Activated CD4-positive, alpha-beta T cell treated with anti-CD3 and anti-CD28 coated beads, Interleukin-2, amount 50 U/mL, for 16 hours (primary cell): ENCODE measurements around the gene CPNE4.

ENCODE experiments used
- DNase-seq: peaks from one replicate; pipeline ENCODE4 v3.0.0-alpha.2; 2020

Gene CPNE4

DNA sequence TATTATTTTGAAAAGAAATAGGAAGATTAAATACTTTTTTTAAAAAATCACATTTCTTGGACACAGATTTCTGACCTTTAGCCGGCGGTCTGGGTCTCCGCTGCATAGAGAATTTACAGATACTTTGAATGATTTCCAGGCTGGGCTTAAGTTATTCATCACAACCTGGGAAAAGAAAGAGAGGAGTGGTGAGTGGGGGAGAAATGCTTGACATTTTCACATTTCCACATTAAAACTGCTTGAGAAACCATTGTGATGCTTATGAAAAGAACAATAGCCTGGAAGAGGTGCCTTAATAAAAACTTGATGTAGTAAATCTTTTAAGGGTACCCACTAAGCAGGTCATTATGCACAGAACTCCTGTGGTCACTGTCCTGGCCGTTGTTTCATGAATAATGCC is 365.2 kb downstream of the CPNE4 start:
- no peak for DNase-seq

DNA sequence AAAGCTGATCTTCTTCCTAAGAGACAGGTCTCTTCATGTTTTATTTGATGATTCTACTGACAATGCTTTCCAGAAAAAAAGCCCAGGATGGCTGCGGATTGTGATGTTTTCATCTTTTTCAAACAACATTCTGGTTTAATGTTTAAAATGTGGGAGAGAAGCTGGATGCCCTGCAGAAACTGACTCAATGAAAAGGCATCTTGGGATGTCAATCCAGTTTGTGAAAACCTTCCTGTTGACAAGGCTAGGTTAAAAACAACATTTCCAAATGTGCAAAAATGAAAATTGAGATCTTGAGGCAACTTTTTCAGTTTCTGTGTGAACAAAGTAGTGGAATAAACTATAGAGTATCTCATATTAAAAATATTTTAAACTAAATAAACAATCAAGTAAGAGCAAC is 376.0 kb downstream of the CPNE4 start:
- DNase-seq, result no peak

DNA sequence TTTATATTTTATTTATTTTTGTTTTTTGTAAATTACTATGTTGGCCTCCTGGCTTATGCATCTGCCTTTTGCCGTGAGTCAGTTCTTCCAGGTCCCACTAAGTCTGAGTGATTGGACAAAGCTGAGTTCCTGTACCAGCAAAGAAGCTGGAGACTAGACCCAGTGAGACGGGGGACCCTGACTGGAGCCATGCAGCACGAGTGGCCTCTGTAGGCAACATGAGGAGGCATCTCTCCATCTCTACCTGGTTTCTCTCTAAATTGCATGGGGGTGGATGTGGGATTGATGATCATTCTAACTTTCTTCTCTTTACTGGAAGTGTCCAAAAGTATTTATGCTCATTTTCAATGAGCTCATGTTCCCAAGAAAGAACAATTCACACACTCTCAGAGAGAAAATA is 376.7 kb downstream of the CPNE4 start:
- no peak for DNase-seq

DNA sequence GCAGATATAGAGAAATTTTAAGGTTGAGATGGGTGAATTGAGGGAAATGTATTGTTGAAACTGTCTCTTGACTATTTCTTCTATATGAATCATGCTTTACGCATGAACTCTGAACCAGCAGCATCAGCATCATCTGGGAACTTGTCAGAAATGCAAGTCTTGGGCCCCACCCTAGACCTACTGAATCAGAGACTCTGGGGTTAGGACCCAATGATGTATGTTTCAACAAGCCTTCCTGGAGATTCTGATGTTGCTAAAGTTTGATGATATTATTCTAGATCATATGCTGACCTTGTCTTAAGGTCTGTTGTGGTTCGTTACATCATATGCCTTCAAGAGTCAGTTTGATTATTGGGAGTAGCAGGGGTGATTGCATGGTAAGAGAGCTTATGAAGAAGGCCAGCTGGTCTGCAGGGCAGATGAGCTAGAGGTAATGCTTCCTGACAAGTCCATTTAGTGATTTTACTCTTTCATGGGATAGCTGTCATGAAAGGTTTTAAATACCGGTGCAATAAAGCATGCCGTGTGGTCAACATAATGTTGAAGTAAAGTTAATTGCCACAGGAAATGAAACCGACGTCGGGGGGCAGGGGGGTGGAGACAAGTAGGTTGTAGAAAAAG is 379.6 kb downstream of the CPNE4 start:
- no peak for DNase-seq

DNA sequence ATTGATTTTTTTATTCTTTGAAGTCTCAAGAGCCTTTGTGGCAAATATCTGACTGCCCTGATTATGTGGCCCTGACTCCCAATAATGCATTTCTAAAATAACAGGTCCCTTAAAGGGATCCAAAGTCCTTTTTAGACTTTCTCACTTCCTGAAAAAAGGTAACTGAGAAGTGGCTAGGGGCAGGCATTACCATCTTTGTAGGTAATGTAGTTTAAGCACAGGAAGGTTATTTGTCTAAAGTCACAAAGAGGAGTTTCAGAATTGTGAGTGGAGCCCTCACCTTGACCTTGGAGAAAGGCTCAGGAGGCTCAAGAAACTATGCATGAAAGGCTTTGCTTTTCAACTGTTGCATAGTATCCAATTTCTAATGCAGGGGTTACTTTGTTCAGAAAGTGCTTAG is 389.2 kb downstream of the CPNE4 start:
- DNase-seq, result no peak

DNA sequence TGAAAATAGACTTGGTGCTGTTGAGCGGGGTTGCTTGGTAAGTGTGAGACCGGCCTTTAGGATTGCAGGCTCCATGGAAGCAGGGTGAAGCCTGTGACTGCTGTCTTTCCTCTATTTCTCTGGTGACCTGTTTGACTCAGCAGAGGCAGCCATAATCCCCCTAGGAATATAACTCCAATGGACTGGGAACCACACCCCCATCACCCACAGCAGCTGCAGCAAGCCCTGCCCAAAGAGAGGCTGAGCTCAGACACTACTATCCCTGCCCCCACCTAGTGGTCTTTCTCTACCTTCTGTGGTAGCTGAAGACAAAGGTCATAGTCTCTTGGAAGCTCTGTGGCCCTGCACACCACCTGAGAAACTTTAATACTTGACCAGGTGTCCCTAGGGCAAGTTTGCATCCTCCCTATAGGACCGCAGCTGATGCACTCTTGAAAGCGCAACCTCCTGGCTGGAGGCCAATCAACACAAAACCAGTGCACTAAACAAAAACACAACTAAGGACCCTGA is 398.5 kb downstream of the CPNE4 start:
- no peak for DNase-seq

DNA sequence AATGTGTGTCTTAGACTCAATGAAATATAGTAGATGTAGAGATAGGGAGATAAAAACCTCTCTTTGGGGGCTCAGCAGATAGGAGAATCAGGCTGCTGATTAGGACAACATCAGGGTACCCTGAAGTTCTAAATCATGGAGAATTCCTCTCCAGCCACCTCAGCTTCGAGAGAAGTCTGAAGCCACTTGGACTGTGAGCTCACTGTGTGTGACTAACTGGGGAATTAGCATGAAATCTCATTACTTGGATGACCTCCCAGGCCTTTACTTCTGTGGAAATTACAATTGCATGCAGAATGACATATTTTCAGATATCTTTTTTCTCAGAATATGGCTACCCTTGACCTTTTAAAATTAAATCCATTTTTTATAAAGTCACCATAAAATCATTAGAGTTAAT is 404.0 kb downstream of the CPNE4 start:
- no peak for DNase-seq

DNA sequence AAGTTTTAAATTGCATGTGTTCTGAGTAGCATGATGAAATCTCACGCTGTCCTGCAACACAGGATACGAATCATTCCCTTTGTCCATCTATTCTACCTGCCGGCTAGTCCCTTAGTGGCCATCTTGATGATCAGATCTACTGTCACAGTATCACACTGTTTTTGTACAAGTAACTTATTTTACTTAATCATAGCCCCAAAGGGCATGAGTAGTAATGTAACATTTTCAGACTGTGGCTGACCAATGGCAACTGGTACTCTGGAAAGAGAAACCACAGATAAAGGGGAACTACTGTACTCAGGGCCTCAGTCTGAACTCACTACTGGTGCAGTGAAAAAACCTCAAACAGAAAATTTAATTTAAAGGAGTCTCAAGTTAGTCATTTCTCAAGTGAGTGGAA is 404.7 kb downstream of the CPNE4 start:
- DNase-seq, result no peak

DNA sequence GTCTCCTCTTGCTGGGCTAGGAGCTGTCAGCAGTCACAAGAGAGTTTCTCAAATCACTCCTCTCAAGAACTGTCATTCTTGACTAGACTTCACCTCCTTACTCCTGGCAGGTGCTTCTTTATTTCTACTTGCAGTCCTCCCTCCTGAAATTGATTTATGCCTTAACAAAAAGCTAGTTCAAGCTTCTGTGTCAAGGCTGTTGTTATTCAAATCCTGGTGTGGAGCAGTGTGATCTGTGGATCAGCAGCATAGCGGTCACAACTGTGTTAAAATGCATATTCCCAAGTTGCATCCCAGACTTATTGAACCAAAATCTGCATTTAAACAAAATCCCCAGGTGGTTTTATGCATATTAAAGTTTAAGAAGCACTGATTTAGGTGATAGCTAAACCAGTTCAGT is 411.4 kb downstream of the CPNE4 start:
- DNase-seq, result no peak

DNA sequence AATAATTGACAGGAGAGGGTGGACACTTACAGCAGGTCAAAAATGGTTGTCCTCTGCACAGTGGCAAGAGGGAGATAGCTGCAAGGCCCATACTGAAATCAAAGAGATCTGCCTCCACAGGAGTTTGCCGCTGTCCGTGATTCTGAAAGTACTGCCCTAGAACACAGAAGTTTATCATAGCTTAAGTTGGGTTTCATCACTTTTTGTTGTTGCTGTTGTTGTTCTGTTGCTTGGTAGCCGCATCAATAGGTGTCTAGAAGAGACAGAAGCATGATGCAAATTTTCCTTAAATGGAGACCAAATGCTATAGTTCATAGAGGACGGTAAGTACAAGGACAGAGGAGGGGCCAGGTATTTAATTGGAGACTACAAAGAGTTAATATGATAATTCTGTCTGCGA is 412.1 kb downstream of the CPNE4 start:
- no peak for DNase-seq

DNA sequence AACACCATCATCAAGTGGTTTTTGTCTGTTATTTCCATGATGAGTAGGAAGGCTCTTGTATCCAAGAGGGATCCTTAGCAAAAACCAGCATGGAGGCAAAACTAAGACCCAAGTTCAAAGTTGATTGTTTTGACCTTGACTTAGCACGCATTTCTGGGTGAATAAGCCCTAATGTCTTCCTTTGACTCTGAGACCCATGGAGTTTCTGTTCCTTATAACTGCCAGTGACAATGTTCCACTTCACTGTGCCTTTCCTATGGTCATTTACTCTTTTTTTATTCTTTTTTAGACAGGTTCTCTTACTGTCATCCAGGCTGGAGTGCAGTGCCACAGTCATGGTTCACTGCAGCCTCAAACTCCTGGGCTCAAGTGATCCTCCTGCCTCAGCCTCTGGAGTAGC is 413.8 kb downstream of the CPNE4 start:
- DNase-seq, result no peak

DNA sequence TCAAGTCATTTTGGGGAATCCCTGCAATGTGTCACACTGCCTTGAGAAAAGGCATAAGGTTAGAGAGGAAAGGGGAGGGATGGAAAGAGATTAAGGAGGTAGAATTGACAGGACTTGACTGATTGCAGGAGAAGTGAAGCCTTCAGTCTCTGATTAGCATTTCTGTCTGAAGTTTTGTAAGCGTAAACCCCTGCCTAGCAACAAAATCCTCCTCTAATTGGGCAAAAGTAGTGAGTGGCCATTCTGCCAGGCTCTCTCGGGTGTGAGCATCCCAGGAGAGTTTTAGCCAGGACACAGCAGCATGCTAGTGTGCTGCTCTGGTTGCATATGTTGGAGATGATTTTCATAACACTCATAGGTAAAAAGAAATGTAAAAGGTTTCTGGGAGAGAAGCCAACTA is 415.0 kb downstream of the CPNE4 start:
- no peak for DNase-seq

DNA sequence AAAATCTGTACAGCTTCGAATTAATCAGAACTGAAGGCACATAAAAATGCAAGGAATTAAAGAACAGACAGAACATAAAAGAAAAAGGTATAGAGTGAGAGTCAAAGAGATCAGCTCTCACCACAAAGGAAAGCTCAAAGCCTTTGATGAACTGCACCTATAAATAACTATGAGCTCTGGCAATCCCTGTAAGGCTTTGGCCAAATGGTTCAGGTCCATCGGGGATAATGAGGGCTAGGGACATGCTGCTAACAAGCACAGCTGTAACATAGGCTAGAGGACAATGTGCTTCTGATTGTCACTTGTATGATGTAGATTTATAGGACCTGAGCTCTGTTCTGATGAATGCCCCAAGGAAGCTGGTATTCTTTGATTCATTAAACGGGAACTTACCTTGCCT is 418.1 kb downstream of the CPNE4 start:
- DNase-seq, result no peak

DNA sequence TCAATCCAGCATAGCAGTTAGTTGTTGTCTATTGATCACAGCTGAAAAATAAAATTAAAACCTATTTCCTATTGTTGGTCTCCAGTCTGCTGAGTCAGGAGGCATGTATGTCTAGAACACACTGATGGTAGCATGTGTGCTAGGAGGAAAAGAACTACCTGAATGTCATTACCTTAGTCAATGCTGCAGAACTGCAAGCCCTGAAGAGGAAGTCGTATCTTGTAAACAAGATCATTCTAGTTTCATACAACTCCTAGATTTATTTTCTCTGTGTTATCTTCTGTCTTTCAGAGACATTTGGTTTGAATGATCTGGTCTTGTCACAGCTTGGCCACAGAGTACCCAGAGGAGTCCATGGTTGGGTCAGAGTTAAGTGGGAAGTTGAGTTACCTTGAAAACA is 422.1 kb downstream of the CPNE4 start:
- no peak for DNase-seq

DNA sequence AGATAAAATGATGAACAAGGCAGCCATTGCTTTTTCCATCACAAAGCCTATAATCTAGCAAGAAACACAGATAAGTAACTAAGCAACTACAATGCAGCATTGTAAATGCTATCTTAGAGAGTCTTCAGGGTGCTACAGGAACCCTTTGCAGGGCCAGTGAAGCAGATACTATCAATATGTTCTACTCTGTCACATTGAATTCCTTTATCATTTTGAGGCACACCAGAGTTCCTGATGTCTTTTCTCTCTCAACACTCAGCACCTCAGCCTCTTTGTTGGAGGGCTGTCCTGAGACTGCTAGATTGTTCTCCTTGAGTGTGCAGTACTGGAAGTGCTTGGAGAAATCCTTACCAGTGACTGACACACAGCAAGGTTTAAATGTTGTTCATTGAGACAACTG is 424.6 kb downstream of the CPNE4 start:
- no peak for DNase-seq

DNA sequence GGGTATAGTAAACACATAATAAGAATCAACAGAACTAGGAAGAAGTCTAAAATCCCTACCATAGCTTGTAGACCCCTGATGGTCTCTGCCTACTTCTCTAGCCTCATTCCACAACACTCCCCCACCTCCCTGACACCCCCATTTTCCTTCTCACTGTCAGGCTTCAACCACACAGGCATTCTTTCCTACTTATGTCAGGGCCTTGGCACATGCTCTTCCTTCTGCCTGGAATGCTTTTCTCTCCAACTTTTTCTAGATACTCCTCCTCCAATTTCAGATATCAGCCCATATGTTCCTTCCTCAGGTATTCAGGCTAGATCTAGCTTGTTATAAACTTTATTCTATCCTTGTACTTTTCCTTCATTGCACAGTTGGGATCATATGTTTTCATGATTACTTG is 426.1 kb downstream of the CPNE4 start:
- no peak for DNase-seq

DNA sequence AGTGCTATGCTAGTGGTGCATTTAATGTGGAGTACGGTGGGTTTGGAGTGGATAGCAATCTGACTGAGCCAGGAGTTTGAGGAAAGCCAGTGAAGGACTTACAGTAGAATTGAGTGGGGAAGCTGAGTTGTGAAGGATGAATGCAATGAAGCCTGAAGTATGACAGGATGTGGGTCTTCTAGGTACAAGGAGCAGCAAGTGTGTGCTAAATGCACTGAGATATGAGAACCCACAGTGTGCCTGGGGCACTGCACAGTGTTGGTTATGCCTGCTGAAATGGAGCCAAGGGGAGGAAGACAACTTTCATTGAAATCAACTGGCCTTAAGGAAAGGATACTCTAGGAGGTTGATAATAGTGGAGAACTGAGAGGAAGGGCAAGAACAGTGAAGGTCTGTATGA is 426.5 kb downstream of the CPNE4 start:
- no peak for DNase-seq

DNA sequence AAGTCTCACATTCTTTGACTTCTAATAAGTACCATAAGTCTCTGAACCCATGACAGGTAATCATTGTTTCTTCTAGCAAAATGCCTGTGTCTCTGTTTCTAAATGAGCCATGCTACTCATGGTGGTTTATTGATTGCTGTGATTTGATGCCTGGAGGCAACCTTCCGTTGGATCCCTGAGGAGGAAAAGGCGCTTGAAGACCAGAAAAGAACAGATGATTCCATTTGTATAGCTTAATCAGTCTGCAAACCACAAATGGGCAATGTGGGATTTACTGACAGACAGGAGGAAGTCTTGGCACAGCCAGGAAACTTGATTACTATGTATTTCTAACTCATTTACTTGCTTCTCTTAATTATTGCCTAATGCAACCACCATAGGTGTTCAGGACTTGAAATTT is 428.9 kb downstream of the CPNE4 start:
- no peak for DNase-seq

DNA sequence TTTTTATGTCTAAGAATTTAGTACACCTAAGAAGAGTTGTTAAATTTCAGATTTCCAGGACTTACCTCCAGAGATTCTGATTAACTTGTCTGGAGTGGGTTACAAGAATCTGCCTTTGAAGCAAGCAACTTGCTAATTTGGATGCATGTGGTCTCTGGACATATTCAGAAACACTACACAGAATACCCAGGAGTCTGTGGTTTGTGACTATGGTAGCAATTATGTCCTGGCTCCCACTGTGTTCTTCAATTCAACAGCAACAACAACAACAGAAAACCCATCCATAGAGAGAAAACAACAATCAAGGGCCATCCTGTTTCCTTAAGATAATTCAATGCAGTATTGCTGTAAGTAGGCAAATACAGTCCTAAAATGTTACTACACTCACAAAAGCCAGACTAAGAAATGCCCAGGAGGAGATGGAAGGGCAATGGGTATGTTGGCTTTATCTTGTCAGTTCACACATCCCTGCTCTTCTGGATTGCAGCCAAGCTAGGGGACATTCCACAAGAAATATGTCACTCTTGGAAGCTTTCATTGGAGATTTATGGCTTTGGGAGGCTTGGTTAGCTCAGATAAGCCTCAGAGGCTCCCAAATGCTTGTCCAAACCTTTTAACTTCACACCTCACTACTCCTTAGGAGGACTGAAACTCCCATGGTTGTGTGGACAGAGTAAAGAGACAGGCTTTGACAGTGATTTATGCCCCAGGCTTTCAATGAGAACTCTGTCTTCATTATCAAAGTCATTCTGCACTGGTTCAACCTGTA is 432.6 kb downstream of the CPNE4 start:
- no peak for DNase-seq

DNA sequence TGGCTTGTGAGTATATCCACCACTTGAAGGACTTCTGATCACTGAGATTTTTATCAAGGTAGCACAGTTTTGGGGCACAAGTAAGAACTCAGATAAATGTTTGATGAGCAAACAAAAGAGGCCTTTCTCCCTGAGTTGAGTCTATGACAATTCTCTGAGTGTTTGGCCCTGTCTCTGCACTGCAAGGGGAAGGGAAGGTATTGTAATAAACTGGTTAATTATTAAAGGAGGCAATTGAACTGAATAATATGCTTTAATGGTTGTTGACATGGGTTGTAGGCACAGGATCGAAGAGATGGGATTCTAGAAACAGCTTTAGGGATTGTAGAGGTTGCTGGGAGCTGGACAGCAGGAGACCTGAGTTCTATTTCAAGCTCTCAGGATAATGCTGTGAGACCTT is 437.0 kb downstream of the CPNE4 start:
- DNase-seq, result no peak

DNA sequence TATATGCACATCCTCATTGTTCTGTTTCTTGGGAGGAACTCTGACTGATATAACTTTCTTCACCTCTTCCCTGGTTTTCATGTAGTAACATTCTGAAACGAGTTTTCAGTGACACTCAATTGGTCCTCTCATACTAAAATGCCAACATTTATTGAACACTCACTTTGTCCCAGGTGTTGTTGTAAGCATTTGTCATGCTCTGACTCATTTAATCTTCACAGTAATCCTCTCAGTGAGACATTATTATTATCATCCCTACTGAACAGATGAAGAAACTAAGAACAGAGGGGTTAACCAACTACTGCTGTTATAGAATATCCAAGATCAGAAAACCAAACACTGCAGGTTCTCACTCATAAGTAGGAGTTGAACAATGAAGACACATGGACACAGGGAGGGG is 437.9 kb downstream of the CPNE4 start:
- no peak for DNase-seq

DNA sequence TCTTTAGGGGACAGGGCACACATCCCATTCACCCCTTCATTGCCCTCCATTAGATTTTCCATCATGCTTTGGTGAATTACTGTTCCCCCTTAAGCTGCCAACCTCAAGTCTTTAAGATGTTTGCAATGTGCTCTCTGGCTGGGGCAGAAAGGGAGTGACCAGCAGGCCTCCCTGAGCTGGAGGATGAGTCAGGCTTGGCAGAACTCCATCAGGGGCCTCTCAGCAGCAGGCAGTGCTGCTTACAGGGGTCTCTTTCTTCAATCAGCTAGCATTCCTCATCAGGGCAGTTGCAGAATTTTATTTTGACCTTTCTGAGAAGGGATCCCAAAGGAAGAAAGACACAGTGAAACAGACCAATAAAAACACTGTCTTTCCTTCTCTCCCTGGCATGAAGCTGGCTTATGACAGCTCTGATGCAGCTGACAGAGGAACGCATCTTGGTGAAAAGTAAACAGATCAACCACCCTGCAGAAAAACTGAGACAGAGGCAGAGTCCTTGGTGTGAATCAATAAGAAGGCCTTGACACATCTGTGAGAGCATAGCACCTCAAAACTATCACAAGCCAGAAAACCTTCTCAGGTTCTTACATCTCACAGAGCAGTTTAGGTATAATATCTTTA is 443.3 kb downstream of the CPNE4 start:
- no peak for DNase-seq

DNA sequence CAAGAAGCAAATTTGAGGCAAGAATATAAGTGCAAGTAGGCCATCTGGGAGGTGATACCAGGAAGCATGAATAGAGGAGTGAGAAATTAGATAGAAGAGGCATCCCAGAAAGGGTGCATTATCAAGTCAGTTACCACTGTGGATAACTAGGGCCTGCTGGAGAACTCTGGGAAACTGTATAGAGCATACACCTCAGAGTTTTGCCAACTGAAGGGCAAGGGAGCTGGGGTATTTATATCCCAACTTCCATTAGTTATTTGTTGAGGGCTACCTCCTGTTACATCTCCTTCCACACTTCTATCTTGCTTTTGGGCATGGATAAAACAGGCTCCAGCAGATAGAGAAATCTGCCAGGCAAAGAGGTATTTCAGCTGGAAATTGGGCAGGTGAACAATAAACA is 448.5 kb downstream of the CPNE4 start:
- DNase-seq, result no peak

DNA sequence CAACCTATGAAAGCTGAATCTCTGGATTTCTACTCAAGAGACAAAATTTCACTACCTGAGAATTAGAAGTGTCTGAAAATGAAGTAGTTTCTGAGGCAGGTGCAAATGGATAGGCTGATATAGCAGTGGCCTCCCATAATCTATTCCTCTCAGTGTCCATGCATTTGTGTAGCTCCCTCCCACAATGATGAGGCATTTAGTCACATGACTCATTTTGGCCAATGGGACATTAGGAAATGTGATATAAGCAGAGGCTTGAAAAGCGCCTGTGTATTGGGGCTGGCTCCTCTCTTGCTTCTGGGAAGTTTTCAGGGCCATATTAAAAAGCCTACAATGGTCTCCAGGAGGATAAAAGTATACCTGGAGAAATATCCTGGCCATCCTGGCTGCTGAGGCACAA is 452.4 kb downstream of the CPNE4 start:
- DNase-seq, result no peak
